Measurements from ENCODE around the gene CYBC1. TPM values are rescaled to one million over a fixed set of nuclear protein-coding genes. Genes with fewer than 3 reads are reported as not detected.

Gene CYBC1
- total and polyA plus RNA-seq, 11 donors: 17.3 to 82.1 (median 25.4) TPM

DNA sequence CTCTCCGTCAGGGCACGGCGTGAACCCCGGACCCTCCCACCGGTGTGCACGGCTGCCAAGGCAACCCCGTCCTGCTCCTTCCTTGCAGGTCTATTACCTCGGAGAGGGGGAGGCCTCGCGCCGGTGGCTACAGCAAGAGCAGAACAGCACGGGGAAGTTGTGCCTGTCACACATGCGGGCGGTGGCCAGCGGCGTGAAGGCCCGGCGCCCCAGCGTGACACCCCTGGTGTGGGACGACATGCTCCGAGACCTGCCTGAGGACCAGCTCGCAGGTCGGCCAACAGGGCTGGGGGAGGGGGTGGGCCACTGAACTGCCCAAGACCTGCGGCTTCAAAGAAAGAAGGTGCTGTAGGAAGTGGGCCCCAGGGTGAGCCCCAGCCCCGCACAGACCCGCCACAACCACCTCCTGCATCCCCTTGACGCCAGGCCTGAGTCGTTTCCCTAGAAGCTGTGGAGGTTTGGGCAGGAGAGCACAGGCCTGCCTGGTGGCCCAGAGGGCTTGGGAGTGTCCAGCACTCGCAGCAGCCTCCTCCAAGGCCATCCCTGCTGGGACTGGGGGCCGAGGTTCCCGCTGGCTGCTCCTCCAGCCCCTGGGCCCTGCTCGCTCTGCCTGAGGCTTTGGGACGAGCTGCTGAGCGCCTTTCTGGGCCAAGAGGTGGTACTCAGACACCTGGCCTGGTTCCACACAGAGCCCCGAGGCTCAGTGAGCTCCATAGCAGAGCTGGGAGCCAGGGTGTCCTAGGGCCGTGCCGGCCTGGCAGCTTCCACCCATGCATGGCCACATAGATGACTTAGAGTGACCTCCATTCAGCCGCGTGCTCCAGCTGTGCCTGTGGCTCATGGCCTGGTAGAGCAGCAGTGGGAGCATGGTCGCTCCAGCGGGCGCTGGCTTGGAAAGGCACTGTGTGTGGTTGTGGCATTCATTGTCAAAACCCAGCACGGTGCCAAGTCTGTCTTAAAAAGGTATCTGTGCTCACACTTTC is 14.7 kb downstream of the CYBC1 start:
- Histone ChIP-seq H3K27ac (no peak overlapping the region), H3K9me3 (no peaks in the 10 kb centered on the region), H3K36me3 (peaks cover 0 to 37% (median 13%) of the 10 kb centered on the region in 9 donors), H3K4me3 (no peak overlapping the region), H3K4me1 (peaks cover 0 to 23% (median 0%) of the 10 kb centered on the region in 12 donors), H3K27me3 (no peaks in the 10 kb centered on the region)
- DNase-seq (no peak), ATAC-seq (no peak)
- intact Hi-C loops (cut with DNase I): no loop called here
- WGBS, 4 donors: 91 to 96% (median 93%) methylated on average over 23 to 43 of the region's 43 CpGs
- no peak for TF ChIP-seq POLR2A (IDR thresholded peaks at IDR 0.05)
- TF ChIP-seq, protein P1, sequence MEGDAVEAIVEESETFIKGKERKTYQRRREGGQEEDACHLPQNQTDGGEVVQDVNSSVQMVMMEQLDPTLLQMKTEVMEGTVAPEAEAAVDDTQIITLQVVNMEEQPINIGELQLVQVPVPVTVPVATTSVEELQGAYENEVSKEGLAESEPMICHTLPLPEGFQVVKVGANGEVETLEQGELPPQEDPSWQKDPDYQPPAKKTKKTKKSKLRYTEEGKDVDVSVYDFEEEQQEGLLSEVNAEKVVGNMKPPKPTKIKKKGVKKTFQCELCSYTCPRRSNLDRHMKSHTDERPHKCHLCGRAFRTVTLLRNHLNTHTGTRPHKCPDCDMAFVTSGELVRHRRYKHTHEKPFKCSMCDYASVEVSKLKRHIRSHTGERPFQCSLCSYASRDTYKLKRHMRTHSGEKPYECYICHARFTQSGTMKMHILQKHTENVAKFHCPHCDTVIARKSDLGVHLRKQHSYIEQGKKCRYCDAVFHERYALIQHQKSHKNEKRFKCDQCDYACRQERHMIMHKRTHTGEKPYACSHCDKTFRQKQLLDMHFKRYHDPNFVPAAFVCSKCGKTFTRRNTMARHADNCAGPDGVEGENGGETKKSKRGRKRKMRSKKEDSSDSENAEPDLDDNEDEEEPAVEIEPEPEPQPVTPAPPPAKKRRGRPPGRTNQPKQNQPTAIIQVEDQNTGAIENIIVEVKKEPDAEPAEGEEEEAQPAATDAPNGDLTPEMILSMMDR (IDR thresholded peaks at IDR 0.05): no peak

DNA sequence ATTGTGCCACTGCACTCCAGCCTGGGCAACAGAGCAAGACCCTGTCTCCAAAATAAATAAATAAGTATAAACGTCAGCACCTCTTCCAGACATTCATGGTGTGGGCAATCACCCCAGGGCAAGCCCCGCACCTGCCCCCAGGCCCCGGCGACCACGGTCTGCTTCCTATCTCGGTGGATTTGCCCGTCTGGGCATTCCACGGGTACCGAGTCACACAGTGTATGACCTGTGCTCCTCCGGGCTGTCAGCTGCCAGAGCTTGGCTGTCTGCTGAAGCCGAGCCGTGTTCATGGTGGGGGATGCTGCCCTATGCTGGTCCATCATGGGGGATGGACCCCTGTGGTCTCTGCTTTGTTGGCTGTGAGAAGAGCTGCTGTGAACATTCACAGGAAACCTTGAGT is 15.4 kb downstream of the CYBC1 start:
- intact Hi-C loops (cut with DNase I): no loop called here
- no peak for ATAC-seq
- peaks cover 0 to 15% (median 0%) of the 10 kb centered on the region in 12 donors for H3K4me1 ChIP-seq
- H3K27me3 ChIP-seq: no peaks in the 10 kb centered on the region
- DNase-seq: peak in 1 of 5 donors; percentile 44
- no peak overlapping the region for H3K27ac ChIP-seq
- no peak overlapping the region for H3K4me3 ChIP-seq
- WGBS, 4 donors: 91 to 99% (median 93%) methylated on average over 11 to 12 of the region's 12 CpGs
- H3K36me3 ChIP-seq: peaks cover 0 to 43% (median 15%) of the 10 kb centered on the region in 9 donors
- H3K9me3 ChIP-seq: no peaks in the 10 kb centered on the region
- TF ChIP-seq, protein P1 (IDR thresholded peaks at IDR 0.05): no peak
- TF ChIP-seq POLR2A (IDR thresholded peaks at IDR 0.05): no peak

- DNase-seq (no peak), ATAC-seq (no peak)
- Histone ChIP-seq H3K9me3 (no peaks in the 10 kb centered on the region), H3K4me3 (no peak overlapping the region), H3K27ac (peak overlapping the region in 1 of 12 donors; percentile 12), H3K27me3 (no peaks in the 10 kb centered on the region), H3K36me3 (peaks cover 0 to 45% (median 15%) of the 10 kb centered on the region in 9 donors), H3K4me1 (peaks cover 0 to 11% (median 0%) of the 10 kb centered on the region in 12 donors)
- 46 to 89% (median 78%) methylated on average over 3 of the region's 3 CpGs for WGBS, 4 donors
- intact Hi-C loops (cut with DNase I): no loop called here
- TF ChIP-seq, protein P1 (IDR thresholded peaks at IDR 0.05): no peak
- TF ChIP-seq POLR2A (IDR thresholded peaks at IDR 0.05): no peak
Measured at GRCh38 chr17:82434216-82434565, 16.4 kb downstream of the CYBC1 start.

- H3K36me3 ChIP-seq: peaks cover 0 to 47% (median 15%) of the 10 kb centered on the region in 9 donors
- peaks cover 0 to 11% (median 0%) of the 10 kb centered on the region in 12 donors for H3K4me1 ChIP-seq
- WGBS, 4 donors: 92 to 98% (median 94%) methylated on average over 17 to 32 of the region's 32 CpGs
- no peaks in the 10 kb centered on the region for H3K27me3 ChIP-seq
- H3K27ac ChIP-seq: no peak overlapping the region
- TF ChIP-seq, protein P1 (IDR thresholded peaks at IDR 0.05): no peak
- no peak for TF ChIP-seq POLR2A (IDR thresholded peaks at IDR 0.05)
- no peak overlapping the region for H3K4me3 ChIP-seq
- ATAC-seq (no peak), DNase-seq (no peak)
- intact Hi-C loops (cut with DNase I): no loop called here
- no peaks in the 10 kb centered on the region for H3K9me3 ChIP-seq
Measured at GRCh38 chr17:82433560-82434215, 16.9 kb downstream of the CYBC1 start.

Data from heart left ventricle (tissue), 16 donors.